ENCODE data around the gene THOC7.

The THOC7 gene

DNA sequence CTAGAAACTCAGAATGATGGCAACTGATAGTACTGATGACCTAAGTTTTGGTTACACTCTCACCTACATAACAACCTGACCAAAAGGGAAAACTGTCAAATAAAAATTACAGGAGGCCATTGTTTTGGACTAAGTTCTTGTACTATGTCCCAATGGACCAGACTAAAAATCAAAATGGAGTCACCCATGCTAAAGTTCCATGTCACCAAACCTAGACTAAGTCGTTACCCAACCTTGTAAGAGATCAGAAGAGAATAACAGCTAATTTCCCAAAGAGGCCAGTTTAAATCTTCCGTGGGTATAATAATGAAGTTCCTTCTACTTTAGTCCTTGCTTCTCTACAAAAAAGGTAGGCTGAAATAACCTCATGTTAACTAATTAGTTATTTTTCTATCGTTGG lies 12.3 kb downstream of the THOC7 start:
- in situ Hi-C loops (cut with HindIII; ENCODE audit: low pct_unique_long_range_greater_than_20kb, low sequenced_read_pairs): no loop called here
- no peak for DNase-seq (ENCODE audit: low read depth in 1 of 2, low spot score in 1 of 2)
- TF ChIP-seq JUND (IDR thresholded peaks at IDR 0.05; ENCODE audit: low read depth): no peak

DNA sequence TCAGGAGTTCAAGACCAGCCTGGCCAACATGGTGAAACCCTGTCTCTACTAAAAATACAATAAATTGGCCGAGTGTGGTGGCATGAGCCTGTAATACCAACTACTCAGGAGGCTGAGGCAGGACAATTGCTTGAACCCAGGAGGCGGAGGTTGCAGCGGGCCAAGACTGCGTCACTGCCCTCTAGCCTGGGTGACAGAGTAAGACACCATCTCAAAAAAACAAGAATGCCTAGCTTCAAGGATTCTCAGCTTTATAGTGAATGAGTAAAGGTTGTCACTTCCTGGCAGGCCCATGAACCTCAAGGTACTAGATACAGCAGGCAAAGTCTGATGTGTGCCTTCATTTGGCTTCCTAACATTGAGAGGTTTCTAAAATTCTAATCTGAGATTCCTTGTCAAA lies 14.4 kb downstream of the THOC7 start:
- in situ Hi-C loops (cut with HindIII; ENCODE audit: low pct_unique_long_range_greater_than_20kb, low sequenced_read_pairs): no loop called here
- no peak for TF ChIP-seq JUND (IDR thresholded peaks at IDR 0.05; ENCODE audit: low read depth)

DNA sequence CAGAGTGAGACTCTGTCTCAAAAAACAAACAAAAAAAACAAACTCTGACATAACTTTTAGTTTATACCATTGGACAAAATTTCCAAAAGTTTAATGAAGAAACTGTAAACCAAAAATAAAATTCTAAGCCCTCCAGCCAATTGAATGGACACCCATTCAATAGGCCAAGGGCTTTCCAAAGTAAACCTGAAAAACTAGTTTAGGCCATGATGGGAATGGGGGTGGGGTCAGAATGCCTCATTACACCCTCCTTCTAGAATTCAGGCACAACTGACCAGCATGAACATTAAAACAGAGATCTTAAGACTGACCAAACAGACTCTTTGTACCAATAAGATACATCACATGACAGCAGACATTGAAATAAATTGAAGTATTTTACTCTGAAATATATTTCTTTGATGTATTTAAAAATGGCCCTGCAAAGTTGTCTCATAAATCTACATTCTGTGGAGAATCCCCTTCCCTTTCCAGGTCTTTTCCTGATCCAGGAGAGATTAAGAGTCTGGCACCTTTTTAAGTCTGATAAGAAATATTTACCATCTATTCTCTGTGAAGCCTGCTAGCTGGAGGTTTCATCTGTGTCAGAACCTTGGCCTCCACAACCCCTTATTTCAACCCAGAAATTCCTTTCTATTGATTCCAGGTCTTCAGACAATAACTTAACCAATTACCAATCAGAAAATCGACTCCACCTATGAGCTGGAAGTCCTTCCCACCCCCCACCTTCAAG lies 15.7 kb downstream of the THOC7 start:
- TF ChIP-seq JUND (IDR thresholded peaks at IDR 0.05; ENCODE audit: low read depth): no peak

More for the DNA sequence above, 14.4 kb downstream of the THOC7 start:
- no peak for DNase-seq (ENCODE audit: low read depth in 1 of 2, low spot score in 1 of 2)

DNA sequence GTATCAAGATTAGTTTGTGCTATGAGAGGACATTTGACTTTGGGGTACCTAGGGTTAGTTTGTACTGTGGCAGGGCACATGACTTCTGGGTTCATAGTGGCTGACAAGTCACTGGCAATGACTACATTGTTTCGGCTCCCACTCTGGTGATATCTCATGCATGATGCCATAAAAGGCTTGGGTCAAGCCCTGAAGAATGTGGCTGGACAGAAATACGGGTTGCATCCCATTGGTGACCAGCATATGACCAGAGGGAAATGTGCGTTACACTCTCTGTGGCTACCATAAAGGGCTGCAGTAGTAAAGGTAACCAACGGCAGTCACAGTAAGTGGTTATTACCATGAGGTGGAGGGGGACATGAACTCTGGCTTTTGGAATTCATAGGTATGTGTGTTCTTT lies 18.4 kb downstream of the THOC7 start:
- TF ChIP-seq JUND (IDR thresholded peaks at IDR 0.05; ENCODE audit: low read depth): no peak
- in situ Hi-C loops (cut with HindIII; ENCODE audit: low pct_unique_long_range_greater_than_20kb, low sequenced_read_pairs): no loop called here
- no peak for DNase-seq (ENCODE audit: low read depth in 1 of 2, low spot score in 1 of 2)

More for the DNA sequence above, 15.7 kb downstream of the THOC7 start:
- in situ Hi-C loops (cut with HindIII; ENCODE audit: low pct_unique_long_range_greater_than_20kb, low sequenced_read_pairs): no loop called here
- peak in 1 of 2 experiments; percentile 68 for DNase-seq (ENCODE audit: low read depth in 1 of 2, low spot score in 1 of 2)

DNA sequence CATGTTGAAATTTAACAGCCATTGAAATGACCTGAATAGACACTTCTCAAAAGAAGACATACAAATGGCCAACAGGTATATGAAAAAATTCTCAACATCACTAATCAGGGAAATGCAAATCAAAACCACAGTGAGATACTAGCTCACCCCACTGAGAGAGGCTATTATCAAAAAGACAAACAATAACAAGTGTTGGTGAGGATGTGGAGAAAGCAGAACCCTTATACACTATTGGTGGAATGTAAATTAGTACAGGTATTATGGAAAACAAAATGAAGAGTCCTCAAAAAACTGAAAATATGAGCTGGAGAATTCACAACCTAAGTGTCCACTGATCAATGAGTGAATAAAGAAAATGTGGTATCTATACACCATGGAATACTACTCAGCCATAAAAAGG lies 21.5 kb downstream of the THOC7 start:
- TF ChIP-seq JUND (IDR thresholded peaks at IDR 0.05; ENCODE audit: low read depth): no peak
- no peak for DNase-seq (ENCODE audit: low read depth in 1 of 2, low spot score in 1 of 2)
- in situ Hi-C loops (cut with HindIII; ENCODE audit: low pct_unique_long_range_greater_than_20kb, low sequenced_read_pairs): no loop called here

DNA sequence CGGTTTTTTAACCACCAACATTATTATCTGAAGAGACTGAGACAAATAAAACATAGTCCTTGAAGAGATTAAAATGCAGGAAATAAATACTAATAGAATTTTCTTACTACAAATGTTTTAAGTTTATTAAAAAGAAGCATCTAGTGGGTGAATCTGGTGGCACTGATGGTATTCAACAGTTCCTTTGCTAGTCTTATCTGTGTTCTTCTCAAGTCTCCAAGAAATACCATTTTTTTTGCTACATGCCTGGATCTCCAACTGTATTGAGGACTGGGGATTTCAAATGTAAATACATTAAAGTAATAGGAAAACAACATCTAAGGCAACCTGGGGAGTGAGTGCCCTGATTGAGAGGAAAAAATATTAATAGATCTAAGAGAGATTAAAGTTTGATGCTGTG lies 21.9 kb downstream of the THOC7 start:
- no peak for TF ChIP-seq JUND (IDR thresholded peaks at IDR 0.05; ENCODE audit: low read depth)
- in situ Hi-C loops (cut with HindIII; ENCODE audit: low pct_unique_long_range_greater_than_20kb, low sequenced_read_pairs): no loop called here
- DNase-seq (ENCODE audit: low read depth in 1 of 2, low spot score in 1 of 2): no peak

DNA sequence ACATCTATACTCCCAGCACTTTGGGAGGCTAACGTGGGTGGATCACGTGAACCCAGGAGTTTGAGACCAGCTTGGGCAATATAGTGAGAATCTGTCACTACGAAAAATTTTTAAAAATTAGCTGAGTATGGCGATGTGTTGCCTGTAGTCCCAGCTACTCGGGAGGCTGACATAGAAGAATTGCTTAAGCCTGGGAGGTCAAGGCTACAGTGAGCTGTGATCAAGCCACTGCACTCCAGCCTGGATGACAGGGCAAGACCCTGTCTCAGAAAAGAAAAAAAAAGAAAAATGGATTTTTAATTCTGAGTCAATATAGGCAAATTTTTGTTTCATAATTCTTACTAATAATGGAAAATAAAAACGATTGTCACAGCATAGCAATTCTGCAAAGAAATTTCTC lies 31.2 kb downstream of the THOC7 start:
- in situ Hi-C loops (cut with HindIII; ENCODE audit: low pct_unique_long_range_greater_than_20kb, low sequenced_read_pairs): no loop called here
- TF ChIP-seq JUND (IDR thresholded peaks at IDR 0.05; ENCODE audit: low read depth): no peak

DNA sequence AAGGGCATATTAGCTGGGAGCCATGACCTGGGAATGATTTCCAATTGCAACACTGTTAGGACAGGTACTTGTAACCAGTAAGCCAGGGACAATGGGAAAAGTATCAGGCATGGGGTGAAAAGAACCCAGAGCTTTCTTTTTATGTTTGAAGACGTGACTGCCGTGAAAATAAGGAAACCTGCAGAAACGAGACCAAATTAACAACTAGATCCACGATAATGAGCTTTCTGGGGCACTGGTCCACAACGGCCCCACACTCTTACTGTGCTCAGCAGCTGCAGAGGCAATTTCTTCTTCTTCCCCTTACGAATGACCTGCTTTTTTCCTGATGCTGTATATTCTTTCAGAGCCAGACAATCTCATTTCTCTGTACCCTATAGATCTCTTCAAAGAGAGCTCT lies 33.1 kb downstream of the THOC7 start:
- DNase-seq (ENCODE audit: low read depth in 1 of 2, low spot score in 1 of 2): no peak
- in situ Hi-C loops (cut with HindIII; ENCODE audit: low pct_unique_long_range_greater_than_20kb, low sequenced_read_pairs): no loop called here
- TF ChIP-seq JUND (IDR thresholded peaks at IDR 0.05; ENCODE audit: low read depth): no peak

More for the DNA sequence above, 31.2 kb downstream of the THOC7 start:
- DNase-seq (ENCODE audit: low read depth in 1 of 2, low spot score in 1 of 2): no peak

DNA sequence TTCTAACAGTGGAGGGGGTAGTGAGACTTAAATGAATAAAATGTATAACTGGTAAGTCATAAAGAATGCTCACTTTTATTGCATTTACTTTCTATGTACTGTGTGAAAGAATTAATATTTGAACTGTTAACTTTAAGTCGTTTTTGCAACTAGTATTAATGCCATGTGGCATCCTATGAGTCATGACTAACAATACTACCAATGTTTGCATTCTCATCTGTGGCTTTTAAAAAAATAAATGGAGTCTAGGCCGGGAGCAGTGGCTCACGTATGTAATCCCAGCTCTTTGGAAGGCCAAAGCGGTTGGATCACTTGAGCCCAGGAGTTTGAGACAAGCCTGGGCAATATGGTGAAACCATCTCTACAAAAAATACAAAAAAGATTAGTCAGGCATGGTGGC lies 39.3 kb downstream of the THOC7 start:
- no peak for DNase-seq (ENCODE audit: low read depth in 1 of 2, low spot score in 1 of 2)
- in situ Hi-C loops (cut with HindIII; ENCODE audit: low pct_unique_long_range_greater_than_20kb, low sequenced_read_pairs): no loop called here
- no peak for TF ChIP-seq JUND (IDR thresholded peaks at IDR 0.05; ENCODE audit: low read depth)

DNA sequence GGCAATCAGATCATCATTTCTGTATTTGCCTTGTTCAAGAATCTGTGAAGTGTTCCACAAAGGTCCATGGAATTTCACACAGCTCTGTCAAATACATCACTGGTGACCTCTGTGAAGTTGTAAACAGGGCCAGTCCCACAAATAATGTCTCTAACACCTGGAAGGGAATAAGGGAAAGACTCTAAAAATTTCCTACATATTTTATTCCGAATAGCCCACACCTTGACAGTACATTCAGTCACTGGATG lies 44.5 kb downstream of the THOC7 start, which contains the start of gene C3orf49:
TSS of gene C3orf49 (plus strand) at position 149 of the 248 bp plus-strand sequence. CDS start 173 bp downstream, outside the sequence.
- TF ChIP-seq JUND (IDR thresholded peaks at IDR 0.05; ENCODE audit: low read depth): no peak
- in situ Hi-C loops (cut with HindIII; ENCODE audit: low pct_unique_long_range_greater_than_20kb, low sequenced_read_pairs): no loop called here
- no peak for DNase-seq (ENCODE audit: low read depth in 1 of 2, low spot score in 1 of 2)

DNA sequence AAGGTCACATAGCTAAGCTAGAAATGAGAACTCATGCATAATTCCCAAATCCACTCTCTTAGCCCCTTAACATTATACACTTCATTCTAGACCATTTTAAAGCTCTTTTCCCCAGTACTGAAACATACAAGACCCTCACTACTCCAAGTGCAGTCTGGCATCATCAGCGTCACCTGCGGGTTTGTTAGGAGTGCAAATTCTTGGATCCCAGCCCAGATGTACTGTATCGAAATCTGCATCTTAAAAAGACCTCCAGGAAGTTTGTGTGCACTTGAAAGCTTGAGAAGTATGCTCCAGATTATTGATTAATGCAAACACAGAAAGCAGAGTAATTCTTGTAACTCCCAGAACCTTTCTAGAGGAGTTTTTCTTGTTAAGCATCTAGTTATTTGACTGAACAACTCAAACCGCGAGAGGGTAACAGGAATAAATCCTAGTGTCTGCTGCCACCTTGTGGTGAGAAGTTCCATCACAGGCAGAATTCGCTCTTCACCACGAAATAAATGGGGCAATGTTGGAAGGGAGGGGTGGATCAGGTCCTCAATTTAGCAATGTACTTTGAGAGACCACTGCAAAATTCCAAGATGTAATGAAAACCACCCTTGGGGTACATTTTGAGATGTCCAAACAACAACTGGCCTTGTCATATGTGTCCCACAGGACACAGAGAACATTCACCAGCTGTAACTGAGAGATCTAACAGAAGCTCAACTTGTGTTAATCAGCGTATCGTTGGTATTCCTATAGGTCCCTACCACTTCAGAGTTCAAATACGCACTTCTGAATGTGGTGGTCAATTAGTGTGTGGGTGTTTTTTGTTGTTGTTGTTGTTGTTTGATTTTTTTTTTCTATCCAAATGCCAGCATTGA lies 45.1 kb downstream of the THOC7 start:
- TF ChIP-seq JUND (IDR thresholded peaks at IDR 0.05; ENCODE audit: low read depth): no peak
- in situ Hi-C loops (cut with HindIII; ENCODE audit: low pct_unique_long_range_greater_than_20kb, low sequenced_read_pairs): no loop called here
- DNase-seq (ENCODE audit: low read depth in 1 of 2, low spot score in 1 of 2): peak; percentile 9 to 66

DNA sequence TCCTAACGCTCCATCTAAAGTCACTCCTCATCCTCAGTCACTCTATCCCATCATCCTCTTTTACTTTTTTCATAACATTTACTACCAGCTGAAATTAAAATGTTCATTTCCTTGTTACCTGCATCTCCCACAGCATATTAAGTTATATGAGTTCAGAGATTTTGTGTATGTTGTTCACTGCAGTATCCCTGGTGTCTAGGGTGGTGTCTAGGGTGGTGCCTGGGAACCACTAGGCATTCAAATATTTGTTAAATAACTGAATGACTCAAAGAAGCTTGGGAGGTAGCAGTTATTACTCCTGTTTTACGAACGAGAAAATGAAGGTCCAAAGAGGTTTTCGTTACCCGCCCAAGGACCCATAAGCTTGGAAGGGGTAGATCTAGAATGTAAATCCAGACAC lies 46.4 kb downstream of the THOC7 start:
- in situ Hi-C loops (cut with HindIII; ENCODE audit: low pct_unique_long_range_greater_than_20kb, low sequenced_read_pairs): no loop called here
- no peak for TF ChIP-seq JUND (IDR thresholded peaks at IDR 0.05; ENCODE audit: low read depth)
- no peak for DNase-seq (ENCODE audit: low read depth in 1 of 2, low spot score in 1 of 2)

DNA sequence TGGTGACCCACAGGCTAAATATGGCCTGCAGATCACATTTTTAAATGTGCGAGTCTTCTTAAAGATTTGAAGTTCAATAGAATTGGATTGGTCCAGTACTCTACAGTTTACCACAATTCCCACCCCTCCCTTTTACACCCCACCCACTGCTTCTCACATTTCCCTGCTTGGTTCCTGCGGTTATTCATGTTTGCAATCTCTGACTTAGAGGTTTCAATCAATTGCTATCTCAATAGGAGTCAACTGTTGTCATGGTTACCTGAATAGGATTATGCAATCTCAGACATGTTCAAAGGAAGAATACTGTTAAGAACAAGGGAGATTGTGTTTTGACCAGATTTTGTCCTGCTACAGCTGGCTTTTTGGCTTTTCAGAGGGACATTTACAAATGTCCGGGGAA lies 49.4 kb downstream of the THOC7 start:
- DNase-seq (ENCODE audit: low read depth in 1 of 2, low spot score in 1 of 2): no peak
- TF ChIP-seq JUND (IDR thresholded peaks at IDR 0.05; ENCODE audit: low read depth): no peak
- in situ Hi-C loops (cut with HindIII; ENCODE audit: low pct_unique_long_range_greater_than_20kb, low sequenced_read_pairs): no loop called here
